Stimulated activated CD4-positive, alpha-beta T cell treated with anti-CD3 and anti-CD28 coated beads, Interleukin-12 subunit alpha, Interleukin-12 subunit beta, amount 100 ng/mL, for 4 hours (primary cell): ENCODE results near the gene NPSR1.
"Not testable (repeated sequence)": the region's sequence is repeated elsewhere in the genome, so short reads cannot be mapped to it uniquely, and the experiment has no call there.

ENCODE experiments used
- DNase-seq: peaks from one replicate; pipeline ENCODE4 v3.0.0-alpha.2; 2020

Gene NPSR1

DNA sequence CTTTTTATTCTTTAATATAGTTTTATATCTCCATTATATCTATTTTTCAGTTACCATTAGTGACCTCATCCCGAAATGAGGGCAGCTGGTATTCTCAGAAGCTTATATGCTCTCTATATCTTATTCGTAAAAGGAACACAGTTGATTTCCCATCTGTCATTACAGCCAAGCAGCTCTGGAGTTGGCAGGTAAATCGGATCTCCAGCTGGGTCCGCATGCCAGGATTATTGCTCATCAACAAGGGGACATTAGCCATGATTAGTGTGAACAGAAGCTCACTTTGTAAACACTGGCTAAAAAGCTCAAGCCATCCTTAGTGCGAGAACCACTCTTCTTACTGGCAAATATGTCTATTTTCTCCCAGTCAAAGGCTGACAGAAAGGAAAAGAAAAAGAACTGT lies 180.3 kb downstream of the NPSR1 start:
- no peak for DNase-seq

GRCh38 chr7:34839645-34840044 lies 181.6 kb downstream of the NPSR1 start:
- no peak for DNase-seq

DNA sequence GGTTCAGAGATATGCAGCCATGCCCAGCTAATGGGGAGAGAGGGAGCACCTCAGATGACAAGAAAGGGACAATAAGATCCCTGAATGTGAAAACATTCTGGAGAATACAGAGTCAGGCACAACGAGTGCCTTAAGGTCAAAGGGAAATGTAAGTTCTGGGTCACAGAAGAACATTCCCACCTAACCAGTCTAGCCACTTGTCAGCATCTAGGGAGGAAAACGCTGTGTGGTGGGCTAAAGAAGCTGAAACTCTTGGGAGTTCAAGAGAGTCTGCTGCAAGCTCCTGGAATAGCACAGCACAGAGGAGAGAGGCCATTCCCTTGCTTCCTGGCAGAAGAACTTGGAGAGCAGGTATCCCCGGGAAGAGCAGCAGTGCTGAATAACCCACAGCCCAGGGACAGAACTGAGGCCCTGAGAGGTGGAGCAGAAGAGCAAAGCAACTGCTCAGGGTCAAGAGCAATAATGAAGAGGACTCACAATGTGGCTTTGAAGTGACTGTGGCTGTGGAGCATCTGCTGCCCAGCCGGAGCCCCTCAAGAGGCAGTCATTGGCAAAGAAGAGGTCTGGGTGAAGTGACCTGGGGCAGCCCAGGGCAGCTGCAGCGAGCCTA lies 182.3 kb downstream of the NPSR1 start:
- DNase-seq = no peak

DNA sequence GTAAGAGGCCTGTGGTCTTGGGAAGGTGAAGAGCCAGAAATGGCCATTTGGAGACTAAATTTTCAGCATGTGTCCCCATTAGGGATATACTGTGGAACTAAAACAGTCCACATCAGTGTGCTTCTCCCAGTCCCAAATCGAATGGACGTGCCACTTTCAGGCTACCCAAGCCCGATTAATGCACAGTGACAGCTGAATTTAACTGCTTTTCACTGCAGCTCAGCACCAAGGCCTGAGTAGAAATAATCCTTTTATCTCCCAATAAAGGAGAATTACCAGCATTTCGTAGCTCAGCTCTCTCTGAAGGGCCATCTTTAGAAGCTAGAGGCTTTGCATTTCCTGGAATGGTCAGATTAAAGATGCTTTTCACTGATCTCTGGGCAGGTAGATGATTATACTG lies 183.3 kb downstream of the NPSR1 start:
- DNase-seq = no peak

DNA sequence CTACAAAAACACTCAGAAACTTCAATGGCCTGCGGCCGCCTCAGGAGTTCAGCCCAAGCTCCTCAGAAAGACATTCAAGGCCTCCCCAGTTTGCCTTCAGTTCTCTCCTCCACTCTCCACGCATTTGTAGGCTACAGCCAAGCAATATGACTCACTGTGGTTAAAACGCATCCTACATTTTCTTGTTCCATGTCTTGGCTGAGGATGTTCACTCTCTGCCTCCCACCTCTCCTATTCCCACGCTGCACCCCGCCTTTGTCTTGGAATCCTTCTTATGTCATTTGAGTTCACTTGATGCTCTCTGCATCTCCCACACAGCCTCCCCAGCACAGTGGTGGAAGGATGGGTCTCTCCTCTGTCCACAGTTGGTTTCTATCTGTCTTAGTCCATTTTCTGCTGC lies 184.8 kb downstream of the NPSR1 start:
- DNase-seq = no peak

GRCh38 chr7:34844406-34844805 lies 186.4 kb downstream of the NPSR1 start:
- no peak for DNase-seq

DNA sequence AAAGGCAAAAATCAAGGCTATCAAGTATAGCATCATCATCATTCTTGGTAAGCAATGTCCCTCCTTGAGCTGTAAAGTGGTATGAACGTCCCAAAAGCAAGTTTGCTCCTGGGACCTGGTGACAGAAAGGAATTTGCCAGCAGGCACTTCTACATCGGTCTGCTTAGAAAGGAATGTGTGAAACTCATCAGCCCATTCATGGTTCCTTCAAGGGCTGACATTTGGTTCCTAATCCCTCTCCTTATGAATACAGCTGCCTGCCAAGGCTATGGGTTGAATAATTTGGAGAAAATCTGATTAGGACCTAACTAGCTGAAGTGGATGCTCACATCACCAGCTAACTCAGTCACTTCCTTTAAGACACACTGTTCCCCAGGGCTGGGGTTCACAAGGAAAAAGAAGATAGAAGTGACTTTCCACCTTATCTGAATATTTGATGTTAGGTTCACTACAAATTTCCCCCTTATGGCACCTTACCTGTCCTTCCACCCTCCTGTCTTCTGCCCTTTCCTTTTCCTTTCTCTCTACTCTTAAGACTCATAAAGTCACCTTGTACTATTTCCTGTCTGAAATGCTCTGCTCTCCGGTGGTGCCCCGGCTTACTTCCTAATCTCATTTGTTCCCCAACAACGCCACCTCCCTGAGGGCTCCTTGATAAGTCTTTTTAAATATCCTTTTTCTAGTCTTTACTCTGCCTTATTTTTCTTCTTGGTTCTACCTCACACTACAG lies 187.1 kb downstream of the NPSR1 start:
- DNase-seq = no peak

DNA sequence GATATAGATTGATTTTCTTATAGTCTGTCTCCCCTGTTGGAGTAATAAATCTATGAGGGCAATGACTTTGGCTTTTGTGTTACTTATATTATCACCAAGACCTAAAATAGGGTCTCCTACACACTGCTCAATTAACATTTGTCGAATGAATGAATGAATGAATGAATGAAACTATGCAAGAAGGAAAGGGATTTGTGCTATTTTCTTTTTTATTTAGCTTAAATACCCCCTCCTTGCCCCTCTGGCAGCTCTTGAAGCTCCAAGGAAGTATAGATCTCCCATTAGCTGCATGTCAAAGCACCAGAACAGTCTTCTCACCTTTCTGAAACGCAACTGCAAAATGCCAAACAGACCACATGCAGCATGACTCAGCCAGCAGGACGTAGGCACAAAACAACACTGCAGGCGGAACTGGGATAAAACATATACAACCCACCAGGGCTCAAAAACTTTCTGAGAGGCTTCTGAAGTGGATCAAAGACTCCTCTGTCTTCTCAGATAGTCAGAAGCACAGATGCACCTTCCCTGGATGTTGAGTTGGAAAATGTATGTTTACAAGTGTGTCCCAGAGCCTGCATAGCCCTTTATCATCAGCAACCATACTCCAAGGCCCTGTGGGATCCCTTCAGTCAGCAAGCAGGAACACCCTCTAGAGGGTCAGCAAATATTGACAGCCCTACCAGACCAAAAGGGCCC lies 187.8 kb downstream of the NPSR1 start:
- no peak for DNase-seq

DNA sequence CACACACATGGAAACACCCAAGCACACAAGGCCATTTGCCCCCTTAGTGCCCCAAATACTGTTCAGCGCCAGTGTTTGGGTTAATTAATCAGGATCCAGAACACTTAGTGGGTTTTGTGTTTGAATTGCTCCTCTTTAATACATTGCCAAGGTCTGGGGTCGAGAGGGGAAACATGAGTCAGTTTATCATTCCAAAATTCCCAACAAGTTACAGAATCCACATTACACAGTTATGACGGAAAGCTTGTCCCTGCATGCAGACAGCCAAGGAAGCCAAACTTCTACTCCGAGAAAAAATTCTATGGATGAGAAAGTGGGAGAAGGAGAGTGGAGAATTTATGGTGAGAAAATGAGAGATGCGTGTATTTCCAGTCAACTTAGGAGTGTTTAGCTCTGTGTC lies 189.0 kb downstream of the NPSR1 start:
- DNase-seq = no peak

DNA sequence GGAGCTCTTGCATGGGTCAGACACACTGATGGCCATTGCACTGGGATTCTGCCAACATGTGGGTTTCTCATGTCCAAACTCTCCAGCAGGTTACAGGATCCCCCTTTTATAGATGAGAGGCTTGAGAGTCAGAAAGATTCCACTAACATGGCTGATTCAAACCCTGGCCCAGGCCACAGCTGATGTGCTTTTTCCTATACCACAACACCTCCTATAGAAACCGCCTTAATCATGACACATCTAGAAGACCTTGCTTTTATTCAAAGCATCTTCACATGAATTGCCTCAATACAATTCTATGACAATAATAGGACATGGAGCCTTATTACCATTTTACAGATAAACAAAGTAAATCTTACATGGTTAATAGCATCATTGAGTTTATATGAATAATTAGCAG lies 190.7 kb downstream of the NPSR1 start:
- no peak for DNase-seq

DNA sequence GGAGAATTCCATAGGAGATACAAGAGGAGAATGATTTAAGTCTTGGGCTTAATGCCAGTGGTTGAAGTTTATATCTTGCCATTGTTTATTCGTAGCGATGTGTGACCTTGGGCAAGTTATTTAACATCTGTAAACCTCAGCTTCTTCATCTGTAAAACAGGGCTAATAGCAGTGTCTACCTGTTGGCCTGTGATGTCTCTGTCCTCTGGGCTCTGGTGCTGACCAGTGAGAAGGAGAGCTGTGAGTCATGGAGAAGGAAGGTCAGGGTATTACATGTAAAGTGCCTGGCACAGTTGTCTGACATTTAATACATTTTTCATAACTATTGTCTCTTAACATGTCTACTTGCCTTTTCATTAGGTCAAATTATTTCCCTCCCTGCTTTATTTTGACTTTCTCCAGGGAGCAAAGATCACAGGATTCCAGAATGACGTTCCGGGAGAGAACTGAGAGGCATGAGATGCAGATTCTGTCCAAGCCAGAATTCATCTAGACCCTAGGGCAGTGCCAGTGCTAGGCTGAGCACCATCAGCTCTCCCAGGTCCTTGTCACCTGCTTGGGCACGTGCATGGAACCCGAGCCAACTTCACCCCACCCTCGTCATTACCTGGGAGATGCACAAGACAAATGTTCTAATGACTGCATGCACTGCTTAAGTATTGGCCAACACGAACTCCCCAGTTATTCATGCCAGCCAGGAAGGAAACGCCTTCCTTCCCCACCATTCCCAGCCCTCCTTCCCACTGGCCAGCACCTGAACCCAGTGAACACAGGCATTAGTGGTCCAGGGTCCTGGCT lies 191.3 kb downstream of the NPSR1 start:
- DNase-seq = no peak

DNA sequence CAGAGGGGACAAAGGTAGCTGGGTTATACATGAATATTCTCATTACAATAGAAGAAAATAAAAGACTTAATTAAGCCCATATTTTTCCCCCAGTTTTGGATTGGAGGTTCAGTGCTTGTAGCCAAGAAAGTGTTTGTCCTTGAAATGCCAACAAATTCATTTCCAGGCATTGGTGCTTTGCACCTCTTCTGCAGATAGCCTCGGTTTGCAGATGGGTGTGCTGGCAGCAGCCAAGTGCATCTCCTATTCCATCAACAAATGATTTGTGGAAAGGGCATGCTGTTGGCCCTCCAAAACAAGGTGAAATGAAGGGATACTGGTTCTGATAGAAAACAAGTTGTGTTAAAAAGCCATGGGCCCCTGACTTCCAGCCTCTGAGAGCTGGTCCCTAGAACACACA lies 192.0 kb downstream of the NPSR1 start:
- DNase-seq = no peak

DNA sequence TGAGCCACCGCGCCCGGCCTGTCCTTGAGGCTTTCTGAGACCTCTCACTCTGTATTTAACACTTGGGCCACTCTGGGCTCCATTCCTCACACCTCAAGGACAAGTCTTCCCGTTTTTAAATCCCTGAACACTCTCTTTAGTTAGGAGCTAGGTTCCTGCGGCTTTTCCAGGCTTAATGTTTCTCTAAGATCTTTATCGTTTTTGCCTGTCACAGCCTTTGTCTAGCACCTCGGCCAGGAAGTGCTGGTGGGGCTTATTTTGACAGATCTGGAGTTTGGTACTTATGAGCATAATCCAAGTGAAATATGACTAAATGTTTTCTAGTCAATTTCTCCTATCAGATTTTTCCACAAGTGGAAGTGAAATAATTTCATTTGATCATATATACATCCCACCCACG lies 192.7 kb downstream of the NPSR1 start:
- DNase-seq = no peak

DNA sequence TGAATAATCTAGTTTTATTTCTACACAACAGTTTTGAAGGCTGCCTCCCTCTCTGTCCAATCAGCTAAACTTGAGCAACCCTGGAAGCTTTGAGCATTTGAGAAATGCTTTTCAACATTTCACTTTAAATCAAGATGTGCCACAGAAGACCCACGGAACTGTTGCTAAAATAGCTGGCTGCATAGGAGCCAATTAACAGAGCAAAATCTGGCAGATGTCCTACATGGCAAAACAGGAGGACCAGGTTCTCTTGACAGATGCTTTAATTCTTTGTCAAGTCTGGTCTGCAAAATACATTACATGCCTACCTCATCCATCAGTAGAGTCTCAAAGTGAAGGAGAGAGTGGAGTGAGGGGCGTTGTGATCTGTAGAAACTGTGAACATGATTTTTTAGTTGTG lies 193.4 kb downstream of the NPSR1 start:
- no peak for DNase-seq

GRCh38 chr7:34858444-34858843 lies 200.4 kb downstream of the NPSR1 start:
- not testable (repeated sequence) for DNase-seq

DNA sequence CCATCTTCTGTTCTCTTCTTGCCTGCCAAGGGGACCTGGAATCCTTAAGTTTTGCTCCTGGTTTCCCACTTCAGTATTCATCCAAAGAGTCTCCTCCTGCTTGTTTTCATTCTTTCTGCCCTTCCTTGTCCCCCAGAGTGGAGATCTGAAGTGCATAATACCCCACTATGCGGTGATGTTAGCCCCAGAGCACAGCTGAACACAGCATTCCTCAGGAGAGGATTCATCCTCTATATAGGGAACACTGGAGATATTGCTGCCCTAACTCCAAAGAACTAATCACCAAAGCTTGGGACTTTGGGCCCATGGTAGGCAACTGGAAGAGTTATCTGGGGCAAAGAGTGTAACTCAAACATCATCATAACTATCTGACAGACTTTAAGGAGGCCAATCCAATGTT lies 201.3 kb downstream of the NPSR1 start:
- not testable (repeated sequence) for DNase-seq

GRCh38 chr7:34866222-34866621 lies 208.2 kb downstream of the NPSR1 start:
- DNase-seq = not testable (repeated sequence)

DNA sequence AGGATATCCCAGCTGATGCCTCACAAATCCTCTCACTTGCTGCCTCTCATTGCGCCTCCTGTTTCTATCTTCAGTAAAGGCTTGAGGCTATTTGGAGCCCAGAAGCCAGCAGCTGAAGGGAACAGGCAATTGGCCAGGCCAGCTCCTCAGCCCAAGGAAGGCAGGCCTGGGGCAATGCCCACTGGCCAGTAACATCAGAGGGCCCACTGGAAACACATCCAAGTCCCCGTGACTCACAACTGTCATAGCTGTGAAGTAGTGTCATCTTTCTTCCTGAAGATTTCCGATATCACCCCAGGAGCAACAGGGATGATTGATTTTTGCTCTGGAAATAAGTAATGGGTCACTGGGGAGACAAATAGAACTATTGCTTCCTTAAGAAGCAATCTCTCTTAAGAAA lies 209.3 kb downstream of the NPSR1 start:
- DNase-seq = not testable (repeated sequence)

- not testable (repeated sequence) for DNase-seq
These were observed 210.6 kb downstream of the NPSR1 start for GRCh38 chr7:34868602-34869001.

GRCh38 chr7:34869057-34869456 lies 211.0 kb downstream of the NPSR1 start:
- no peak for DNase-seq

DNA sequence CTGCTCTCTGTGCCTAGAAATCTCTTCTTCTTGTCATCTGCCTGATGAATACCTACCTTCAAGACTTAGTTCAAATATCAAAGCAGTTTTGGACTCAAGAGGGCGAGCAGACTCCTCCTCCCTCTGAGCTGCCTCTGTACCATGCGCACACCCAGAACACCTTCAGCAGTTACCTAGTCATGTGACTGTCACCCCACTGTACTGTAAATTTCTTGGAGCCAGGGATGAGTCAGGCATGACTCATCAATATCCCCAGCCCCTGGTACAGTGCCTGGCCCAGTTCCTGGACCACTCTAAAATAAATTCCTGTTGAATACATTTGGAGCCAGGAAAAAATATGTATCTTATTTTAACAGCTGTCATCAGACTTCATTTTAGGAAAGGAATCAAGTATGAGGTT lies 212.0 kb downstream of the NPSR1 start:
- DNase-seq = not testable (repeated sequence)

- DNase-seq = not testable (repeated sequence)
These were observed 216.3 kb downstream of the NPSR1 start for GRCh38 chr7:34874329-34874728.

DNA sequence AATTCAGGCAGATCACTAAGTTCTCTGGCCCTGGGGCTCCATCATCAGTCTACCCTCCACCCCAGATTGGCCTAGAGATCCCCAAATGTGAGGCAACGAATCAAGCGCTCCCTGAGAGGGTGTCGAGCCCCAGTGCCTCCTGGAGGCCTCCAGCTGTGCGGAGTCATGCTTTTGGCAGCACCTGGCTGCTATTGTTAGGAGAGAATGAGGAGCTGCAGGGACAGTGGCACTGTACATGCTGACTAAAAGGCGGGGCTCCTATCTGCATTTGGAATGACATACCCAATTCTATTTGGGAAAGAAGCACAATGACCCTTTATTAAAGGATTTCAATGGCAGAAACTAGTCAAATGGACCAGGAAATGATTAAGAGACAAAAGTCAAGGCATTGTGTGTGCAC lies 217.5 kb downstream of the NPSR1 start:
- no peak for DNase-seq
